ENCODE data around the gene SDK1.

The SDK1 gene

GRCh38 chr7:4198301-4198700 lies 897.2 kb downstream of the SDK1 start:
- H3K27me3 ChIP-seq (replicated peaks; ENCODE audit: control insufficient read depth, insufficient read depth, low read length), result no peaks in the 10 kb centered on the region
- DNase-seq (ENCODE audit: low read depth), result no peak
- H3K36me3 ChIP-seq (ENCODE audit: control insufficient read depth, insufficient read depth, low read length, severe bottlenecking), result no peaks in the 10 kb centered on the region
- no peak overlapping the region for H3K9ac ChIP-seq (ENCODE audit: low read length)
- H3K9me3 ChIP-seq (ENCODE audit: control insufficient read depth, low read length), result peaks cover 7% of the 10 kb centered on the region
- no peaks in the 10 kb centered on the region for H3K4me1 ChIP-seq (ENCODE audit: control insufficient read depth, insufficient read depth, low read length)
- H3K4me3 ChIP-seq (ENCODE audit: low read length), result no peak overlapping the region

DNA sequence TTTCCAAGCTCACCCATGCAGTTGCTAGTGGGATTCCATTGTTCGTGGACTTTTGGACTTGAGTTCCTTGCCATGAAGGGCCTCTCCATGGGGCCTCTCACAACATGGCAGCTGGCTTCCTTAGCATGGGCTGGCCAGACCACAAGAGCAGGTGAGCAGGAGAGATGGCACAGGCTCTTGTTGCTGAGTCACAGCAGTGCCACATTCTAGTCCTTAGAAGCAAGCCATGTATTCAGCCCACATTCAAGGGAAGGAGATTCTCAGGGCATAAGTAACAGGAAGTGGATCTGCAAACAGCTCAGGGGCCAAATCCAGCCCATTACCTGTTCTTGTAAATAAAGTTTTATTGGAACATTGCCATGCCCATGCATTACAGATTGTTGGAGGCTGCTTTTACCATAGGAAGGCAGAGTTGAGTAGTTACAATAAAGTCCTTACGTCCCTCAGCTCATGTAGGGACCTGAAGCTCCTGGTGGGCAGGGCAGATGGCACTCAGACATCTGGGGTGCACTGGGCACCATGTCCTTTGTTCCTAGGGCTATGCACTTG lies 899.6 kb downstream of the SDK1 start:
- H3K9me3 ChIP-seq (ENCODE audit: control insufficient read depth, low read length), result peaks cover 7% of the 10 kb centered on the region
- no peaks in the 10 kb centered on the region for H3K36me3 ChIP-seq (ENCODE audit: control insufficient read depth, insufficient read depth, low read length, severe bottlenecking)
- H3K4me3 ChIP-seq (ENCODE audit: low read length), result no peak overlapping the region
- no peaks in the 10 kb centered on the region for H3K27me3 ChIP-seq (replicated peaks; ENCODE audit: control insufficient read depth, insufficient read depth, low read length)
- H3K9ac ChIP-seq (ENCODE audit: low read length), result no peak overlapping the region
- no peaks in the 10 kb centered on the region for H3K4me1 ChIP-seq (ENCODE audit: control insufficient read depth, insufficient read depth, low read length)
- DNase-seq (ENCODE audit: low read depth), result no peak

DNA sequence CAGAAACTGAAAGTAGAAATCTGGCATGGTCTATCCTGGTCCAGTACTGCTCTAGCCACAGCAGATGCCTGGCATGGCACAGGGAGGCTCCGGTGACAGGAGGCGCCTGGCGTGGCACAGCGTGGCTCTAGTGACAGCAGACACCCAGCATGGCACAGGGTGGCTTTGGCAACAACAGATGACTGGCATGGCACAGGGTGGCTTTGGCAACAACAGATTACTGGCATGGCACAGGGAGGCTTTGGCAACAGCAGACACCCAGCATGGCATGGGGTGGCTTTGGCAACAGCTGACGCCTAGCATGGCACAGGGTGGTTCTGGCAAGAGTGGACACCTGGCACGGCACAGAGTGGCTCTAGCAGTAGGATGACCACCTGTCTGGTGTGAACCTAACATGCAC lies 900.5 kb downstream of the SDK1 start:
- Histone ChIP-seq H3K4me1 (ENCODE audit: control insufficient read depth, insufficient read depth, low read length) (no peaks in the 10 kb centered on the region), H3K9me3 (ENCODE audit: control insufficient read depth, low read length) (peaks cover 7% of the 10 kb centered on the region), H3K36me3 (ENCODE audit: control insufficient read depth, insufficient read depth, low read length, severe bottlenecking) (no peaks in the 10 kb centered on the region), H3K27me3 (replicated peaks; ENCODE audit: control insufficient read depth, insufficient read depth, low read length) (no peaks in the 10 kb centered on the region), H3K4me3 (ENCODE audit: low read length) (no peak overlapping the region), H3K9ac (ENCODE audit: low read length) (no peak overlapping the region)
- no peak for DNase-seq (ENCODE audit: low read depth)

GRCh38 chr7:4202154-4202736 lies 901.2 kb downstream of the SDK1 start:
- Histone ChIP-seq H3K4me1 (ENCODE audit: control insufficient read depth, insufficient read depth, low read length) (no peaks in the 10 kb centered on the region), H3K27me3 (replicated peaks; ENCODE audit: control insufficient read depth, insufficient read depth, low read length) (no peaks in the 10 kb centered on the region), H3K9me3 (ENCODE audit: control insufficient read depth, low read length) (peaks cover 7% of the 10 kb centered on the region), H3K4me3 (ENCODE audit: low read length) (no peak overlapping the region), H3K36me3 (ENCODE audit: control insufficient read depth, insufficient read depth, low read length, severe bottlenecking) (no peaks in the 10 kb centered on the region), H3K9ac (ENCODE audit: low read length) (no peak overlapping the region)
- no peak for DNase-seq (ENCODE audit: low read depth)

DNA sequence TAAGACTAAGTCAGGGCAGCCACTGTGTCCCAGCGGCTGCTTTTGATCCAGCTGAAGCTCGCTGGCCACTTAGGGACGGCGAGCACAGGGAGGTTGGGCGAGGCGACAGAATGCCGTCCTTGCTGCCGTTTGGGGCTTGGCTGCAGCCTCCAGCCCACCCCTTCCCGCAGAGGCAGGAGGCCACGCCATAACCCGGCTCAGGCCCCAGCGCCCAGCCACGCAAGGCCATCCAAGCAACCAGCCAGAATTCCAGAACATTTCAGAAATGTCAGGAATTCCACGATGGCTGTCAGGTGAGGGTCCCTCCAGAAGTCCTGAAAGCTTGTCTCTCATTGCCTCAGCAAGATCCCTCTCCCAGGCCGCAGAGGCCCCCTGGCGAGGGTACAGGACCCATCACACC lies 901.9 kb downstream of the SDK1 start:
- H3K4me1 ChIP-seq (ENCODE audit: control insufficient read depth, insufficient read depth, low read length), result no peaks in the 10 kb centered on the region
- H3K4me3 ChIP-seq (ENCODE audit: low read length), result no peak overlapping the region
- H3K36me3 ChIP-seq (ENCODE audit: control insufficient read depth, insufficient read depth, low read length, severe bottlenecking), result no peaks in the 10 kb centered on the region
- H3K9me3 ChIP-seq (ENCODE audit: control insufficient read depth, low read length), result peaks cover 7% of the 10 kb centered on the region
- no peaks in the 10 kb centered on the region for H3K27me3 ChIP-seq (replicated peaks; ENCODE audit: control insufficient read depth, insufficient read depth, low read length)
- no peak for DNase-seq (ENCODE audit: low read depth)
- H3K9ac ChIP-seq (ENCODE audit: low read length), result no peak overlapping the region

GRCh38 chr7:4203626-4204512 lies 902.8 kb downstream of the SDK1 start:
- Histone ChIP-seq H3K9me3 (ENCODE audit: control insufficient read depth, low read length) (peaks cover 7% of the 10 kb centered on the region), H3K27me3 (replicated peaks; ENCODE audit: control insufficient read depth, insufficient read depth, low read length) (no peaks in the 10 kb centered on the region), H3K4me1 (ENCODE audit: control insufficient read depth, insufficient read depth, low read length) (no peaks in the 10 kb centered on the region), H3K9ac (ENCODE audit: low read length) (no peak overlapping the region), H3K36me3 (ENCODE audit: control insufficient read depth, insufficient read depth, low read length, severe bottlenecking) (no peaks in the 10 kb centered on the region), H3K4me3 (ENCODE audit: low read length) (no peak overlapping the region)
- no peak for DNase-seq (ENCODE audit: low read depth)

- H3K36me3 ChIP-seq (ENCODE audit: control insufficient read depth, insufficient read depth, low read length, severe bottlenecking), result no peaks in the 10 kb centered on the region
- H3K4me1 ChIP-seq (ENCODE audit: control insufficient read depth, insufficient read depth, low read length), result no peaks in the 10 kb centered on the region
- DNase-seq (ENCODE audit: low read depth), result no peak
- H3K4me3 ChIP-seq (ENCODE audit: low read length), result no peak overlapping the region
- H3K9me3 ChIP-seq (ENCODE audit: control insufficient read depth, low read length), result peaks cover 7% of the 10 kb centered on the region
- H3K9ac ChIP-seq (ENCODE audit: low read length), result no peak overlapping the region
- H3K27me3 ChIP-seq (replicated peaks; ENCODE audit: control insufficient read depth, insufficient read depth, low read length), result no peaks in the 10 kb centered on the region
Observed at GRCh38 chr7:4204513-4205165, 903.6 kb downstream of the SDK1 start.

GRCh38 chr7:4205828-4206227 lies 904.8 kb downstream of the SDK1 start:
- DNase-seq (ENCODE audit: low read depth), result no peak
- no peak overlapping the region for H3K4me3 ChIP-seq (ENCODE audit: low read length)

GRCh38 chr7:4207011-4207410 lies 906.0 kb downstream of the SDK1 start:
- Histone ChIP-seq H3K4me3 (ENCODE audit: low read length) (no peak overlapping the region), H3K9ac (ENCODE audit: low read length) (no peak overlapping the region), H3K27me3 (replicated peaks; ENCODE audit: control insufficient read depth, insufficient read depth, low read length) (no peaks in the 10 kb centered on the region), H3K36me3 (ENCODE audit: control insufficient read depth, insufficient read depth, low read length, severe bottlenecking) (no peaks in the 10 kb centered on the region), H3K4me1 (ENCODE audit: control insufficient read depth, insufficient read depth, low read length) (no peaks in the 10 kb centered on the region), H3K9me3 (ENCODE audit: control insufficient read depth, low read length) (no peaks in the 10 kb centered on the region)
- DNase-seq (ENCODE audit: low read depth), result no peak

More at GRCh38 chr7:4205828-4206227, 904.8 kb downstream of the SDK1 start:
- Histone ChIP-seq H3K4me1 (ENCODE audit: control insufficient read depth, insufficient read depth, low read length) (no peaks in the 10 kb centered on the region), H3K27me3 (replicated peaks; ENCODE audit: control insufficient read depth, insufficient read depth, low read length) (no peaks in the 10 kb centered on the region), H3K36me3 (ENCODE audit: control insufficient read depth, insufficient read depth, low read length, severe bottlenecking) (no peaks in the 10 kb centered on the region), H3K9me3 (ENCODE audit: control insufficient read depth, low read length) (no peaks in the 10 kb centered on the region), H3K9ac (ENCODE audit: low read length) (no peak overlapping the region)

GRCh38 chr7:4208086-4208485 lies 907.0 kb downstream of the SDK1 start:
- Histone ChIP-seq H3K27me3 (replicated peaks; ENCODE audit: control insufficient read depth, insufficient read depth, low read length) (no peaks in the 10 kb centered on the region), H3K4me1 (ENCODE audit: control insufficient read depth, insufficient read depth, low read length) (no peaks in the 10 kb centered on the region), H3K9me3 (ENCODE audit: control insufficient read depth, low read length) (no peaks in the 10 kb centered on the region), H3K9ac (ENCODE audit: low read length) (no peak overlapping the region), H3K36me3 (ENCODE audit: control insufficient read depth, insufficient read depth, low read length, severe bottlenecking) (no peaks in the 10 kb centered on the region), H3K4me3 (ENCODE audit: low read length) (no peak overlapping the region)
- no peak for DNase-seq (ENCODE audit: low read depth)

- no peak for DNase-seq (ENCODE audit: low read depth)
- no peak overlapping the region for H3K4me3 ChIP-seq (ENCODE audit: low read length)
Observed at GRCh38 chr7:4208586-4208985, 907.5 kb downstream of the SDK1 start.

More at GRCh38 chr7:4208586-4208985, 907.5 kb downstream of the SDK1 start:
- Histone ChIP-seq H3K9ac (ENCODE audit: low read length) (no peak overlapping the region), H3K27me3 (replicated peaks; ENCODE audit: control insufficient read depth, insufficient read depth, low read length) (no peaks in the 10 kb centered on the region), H3K9me3 (ENCODE audit: control insufficient read depth, low read length) (no peaks in the 10 kb centered on the region), H3K4me1 (ENCODE audit: control insufficient read depth, insufficient read depth, low read length) (no peaks in the 10 kb centered on the region), H3K36me3 (ENCODE audit: control insufficient read depth, insufficient read depth, low read length, severe bottlenecking) (no peaks in the 10 kb centered on the region)

All from adipocyte (in vitro differentiated cells).